Measurements from ENCODE around the gene KCNJ3. TPM values are rescaled to one million over a fixed set of nuclear protein-coding genes. Genes with fewer than 3 reads are reported as not detected.

KCNJ3 gene
- total and polyA plus RNA-seq, 2 experiments from 2014 or later: not detected

- H3K9ac ChIP-seq: no peak overlapping the region
- no peak overlapping the region for H3K4me3 ChIP-seq
- no peak overlapping the region for H3K27ac ChIP-seq
- H3F3A ChIP-seq (ENCODE audit: insufficient read depth): no peaks in the 10 kb centered on the region
- no peaks in the 10 kb centered on the region for H3K9me2 ChIP-seq (ENCODE audit: insufficient read depth)
- TF ChIP-seq EZH2phosphoT487 (IDR thresholded peaks at IDR 0.05; ENCODE audit: insufficient read depth, low read depth) (no peak), EZH2 (IDR thresholded peaks at IDR 0.05; ENCODE audit: insufficient read depth, poor library complexity, severe bottlenecking) (no peak)
- 3 to 5% methylated on average over 8 of the region's 8 CpGs for WGBS, 2 experiments (ENCODE audit: low coverage in 1 of 2, low lambda C conversion rate in 2 of 2, missing lambda C conversion rate in 2 of 2)
- H3K9me3 ChIP-seq (ENCODE audit: low read depth): no peaks in the 10 kb centered on the region
- no peak overlapping the region for H3K4me2 ChIP-seq (ENCODE audit: unreplicated experiment)
- H3K36me3 ChIP-seq (ENCODE audit: low read depth): no peaks in the 10 kb centered on the region
- in situ Hi-C loops (cut with MboI): no loop called here
- H3K4me1 ChIP-seq (ENCODE audit: insufficient read depth): no peaks in the 10 kb centered on the region
- no peak overlapping the region for H2AFZ ChIP-seq
- no peaks in the 10 kb centered on the region for H4K20me1 ChIP-seq (ENCODE audit: insufficient read depth)
- DNase-seq: no peak
- H3K27me3 ChIP-seq (replicated peaks; ENCODE audit: insufficient read depth): no peaks in the 10 kb centered on the region
- H3K79me2 ChIP-seq (ENCODE audit: insufficient read depth): no peaks in the 10 kb centered on the region
Observed at GRCh38 chr2:154696810-154697417, 1.6 kb upstream of the KCNJ3 start.

- H3K4me1 ChIP-seq (ENCODE audit: insufficient read depth): no peaks in the 10 kb centered on the region
- no peak overlapping the region for H3K4me2 ChIP-seq (ENCODE audit: unreplicated experiment)
- H3K27ac ChIP-seq: no peak overlapping the region
- no peaks in the 10 kb centered on the region for H4K20me1 ChIP-seq (ENCODE audit: insufficient read depth)
- H3K4me3 ChIP-seq: no peak overlapping the region
- H3K36me3 ChIP-seq (ENCODE audit: low read depth): no peaks in the 10 kb centered on the region
- H3F3A ChIP-seq (ENCODE audit: insufficient read depth): no peaks in the 10 kb centered on the region
- H3K9me3 ChIP-seq (ENCODE audit: low read depth): no peaks in the 10 kb centered on the region
- 5% methylated on average over 55 to 67 of the region's 69 CpGs for WGBS, 2 experiments (ENCODE audit: low coverage in 1 of 2, low lambda C conversion rate in 2 of 2, missing lambda C conversion rate in 2 of 2)
- no peak overlapping the region for H2AFZ ChIP-seq
- no peak overlapping the region for H3K9ac ChIP-seq
- in situ Hi-C loops (cut with MboI): no loop called here
- H3K9me2 ChIP-seq (ENCODE audit: insufficient read depth): no peaks in the 10 kb centered on the region
- no peaks in the 10 kb centered on the region for H3K79me2 ChIP-seq (ENCODE audit: insufficient read depth)
- no peak for DNase-seq
- no peak for TF ChIP-seq EZH2 (IDR thresholded peaks at IDR 0.05; ENCODE audit: insufficient read depth, poor library complexity, severe bottlenecking)
- TF ChIP-seq EZH2phosphoT487 (IDR thresholded peaks at IDR 0.05; ENCODE audit: insufficient read depth, low read depth): no peak
- no peaks in the 10 kb centered on the region for H3K27me3 ChIP-seq (replicated peaks; ENCODE audit: insufficient read depth)
Observed at GRCh38 chr2:154697418-154698252, 860 bp upstream of the KCNJ3 start.

- Histone ChIP-seq H3K9ac (no peak overlapping the region), H3K4me1 (ENCODE audit: insufficient read depth) (no peaks in the 10 kb centered on the region), H3K79me2 (ENCODE audit: insufficient read depth) (no peaks in the 10 kb centered on the region), H3K9me2 (ENCODE audit: insufficient read depth) (no peaks in the 10 kb centered on the region), H3K27ac (no peak overlapping the region), H3K4me2 (ENCODE audit: unreplicated experiment) (no peak overlapping the region), H3K4me3 (no peak overlapping the region), H3K9me3 (ENCODE audit: low read depth) (no peaks in the 10 kb centered on the region), H3K36me3 (ENCODE audit: low read depth) (no peaks in the 10 kb centered on the region), H3F3A (ENCODE audit: insufficient read depth) (no peaks in the 10 kb centered on the region), H3K27me3 (replicated peaks; ENCODE audit: insufficient read depth) (no peaks in the 10 kb centered on the region), H4K20me1 (ENCODE audit: insufficient read depth) (no peaks in the 10 kb centered on the region), H2AFZ (no peak overlapping the region)
- TF ChIP-seq EZH2phosphoT487 (IDR thresholded peaks at IDR 0.05; ENCODE audit: insufficient read depth, low read depth): no peak
- no peak for TF ChIP-seq EZH2 (IDR thresholded peaks at IDR 0.05; ENCODE audit: insufficient read depth, poor library complexity, severe bottlenecking)
- in situ Hi-C loops (cut with MboI): no loop called here
- WGBS, 2 experiments (ENCODE audit: low coverage in 1 of 2, low lambda C conversion rate in 2 of 2, missing lambda C conversion rate in 2 of 2): 6 to 11% methylated on average over 58 to 59 of the region's 60 CpGs
- DNase-seq: no peak
Observed at GRCh38 chr2:154698721-154699574, 453 bp downstream of the KCNJ3 start.

GRCh38 chr2:154699575-154699930, 1.1 kb downstream of the KCNJ3 start:
- no peaks in the 10 kb centered on the region for H3F3A ChIP-seq (ENCODE audit: insufficient read depth)
- no peaks in the 10 kb centered on the region for H3K9me2 ChIP-seq (ENCODE audit: insufficient read depth)
- TF ChIP-seq EZH2phosphoT487 (IDR thresholded peaks at IDR 0.05; ENCODE audit: insufficient read depth, low read depth) (no peak), EZH2 (IDR thresholded peaks at IDR 0.05; ENCODE audit: insufficient read depth, poor library complexity, severe bottlenecking) (no peak)
- H3K36me3 ChIP-seq (ENCODE audit: low read depth): no peaks in the 10 kb centered on the region
- no peak overlapping the region for H3K27ac ChIP-seq
- H3K4me1 ChIP-seq (ENCODE audit: insufficient read depth): no peaks in the 10 kb centered on the region
- 14 to 17% methylated on average over 10 of the region's 10 CpGs for WGBS, 2 experiments (ENCODE audit: low coverage in 1 of 2, low lambda C conversion rate in 2 of 2, missing lambda C conversion rate in 2 of 2)
- no peaks in the 10 kb centered on the region for H3K27me3 ChIP-seq (replicated peaks; ENCODE audit: insufficient read depth)
- in situ Hi-C loops (cut with MboI): no loop called here
- H3K9ac ChIP-seq: no peak overlapping the region
- H3K79me2 ChIP-seq (ENCODE audit: insufficient read depth): no peaks in the 10 kb centered on the region
- no peak overlapping the region for H3K4me2 ChIP-seq (ENCODE audit: unreplicated experiment)
- no peak for DNase-seq
- no peak overlapping the region for H2AFZ ChIP-seq
- H3K4me3 ChIP-seq: no peak overlapping the region
- H3K9me3 ChIP-seq (ENCODE audit: low read depth): no peaks in the 10 kb centered on the region
- no peaks in the 10 kb centered on the region for H4K20me1 ChIP-seq (ENCODE audit: insufficient read depth)
